Suprapubic skin (tissue), 4 donors: ENCODE measurements around the gene CAVIN4. TPM values are rescaled to one million over a fixed set of nuclear protein-coding genes. Genes with fewer than 3 reads are reported as not detected.

ENCODE experiments used
- DNase-seq, 2 donors: peaks; one replicate each; pipeline ENCODE4 v3.0.0-alpha.2; 2019; ENCODE audit warnings: low spot score in 2 of 2
- H3K27ac ChIP-seq: fragments of 200-600 bp; sonication (generic); one replicate; pipeline ENCODE4 v1.5.1; 2019
- H3K27me3 ChIP-seq: fragments of 200-600 bp; sonication (generic); one replicate; pipeline ENCODE4 v1.5.1; 2019
- H3K36me3 ChIP-seq: fragments of 200-600 bp; sonication (generic); one replicate; pipeline ENCODE4 v1.5.1; 2019
- H3K4me1 ChIP-seq: fragments of 200-600 bp; sonication (generic); one replicate; pipeline ENCODE4 v1.5.1; 2019
- H3K4me3 ChIP-seq: fragments of 200-600 bp; sonication (generic); one replicate; pipeline ENCODE4 v1.5.1; 2019; ENCODE audit warnings: mild to moderate bottlenecking
- H3K9me3 ChIP-seq: fragments of 200-600 bp; sonication (generic); one replicate; pipeline ENCODE4 v1.5.1; 2019
- CTCF ChIP-seq, 2 donors: fragments of 200-600 bp in 1 of 2; fragments of 450-650 bp in 1 of 2; sonication (generic) in 1 of 2; IDR thresholded peaks; one replicate each; pipeline ENCODE4 v1.5.1; 2016 to 2019; ENCODE audit warnings: antibody characterized with exemption in 2 of 2, mild to moderate bottlenecking in 1 of 2, moderate library complexity in 1 of 2
- EP300 ChIP-seq: sonication (generic); formaldehyde crosslinking; IDR thresholded peaks from one replicate; pipeline ENCODE4 v1.6.1; 2017; ENCODE audit warnings: antibody characterized with exemption
- POLR2A ChIP-seq, 2 donors: fragments of 450-650 bp; IDR thresholded peaks; one replicate each; pipeline ENCODE4 v1.6.1; 2017; ENCODE audit warnings: antibody characterized with exemption in 2 of 2, mild to moderate bottlenecking in 2 of 2, moderate library complexity in 2 of 2
- POLR2AphosphoS5 ChIP-seq, 3 donors: sonication (generic); formaldehyde crosslinking; IDR thresholded peaks; one replicate each; pipeline ENCODE4 v1.6.1; 2017; ENCODE audit warnings: antibody characterized with exemption in 3 of 3
- WGBS: methylation state at CpG from one replicate; pipeline ENCODE4 v1.1.5; 2018; 5-methylcytosine and 5-hydroxymethylcytosine counted together
- total RNA-seq, 4 donors: library from RNA; depleted of rRNA; stranded (reverse); fragments of >200 nt; gene quantifications; one replicate each; pipeline ENCODE4 v1.1.0, GENCODE V29; 2016

The CAVIN4 gene
- total RNA-seq = under 1 TPM in 1 of 4 donors, not detected in 3; 0.16 TPM

GRCh38 chr9:100577776-100578448, at the start of gene CAVIN4:
Gene CAVIN4 (plus strand): TSS chr9:100578079. CDS start chr9:100578144, 65 bp downstream.
- no peak for DNase-seq
- H3K36me3 ChIP-seq = no peaks in the 10 kb centered on the region
- H3K27ac ChIP-seq = no peak within 1 kb of the TSS
- no peaks in the 10 kb centered on the region for H3K4me1 ChIP-seq
- no peak within 1 kb of the TSS for H3K4me3 ChIP-seq
- 89% methylated on average over 10 of the region's 10 CpGs for WGBS
- H3K9me3 ChIP-seq = no peaks in the 10 kb centered on the region
- no peaks in the 10 kb centered on the region for H3K27me3 ChIP-seq
- TF ChIP-seq POLR2AphosphoS5 (IDR thresholded peaks at IDR 0.05) (no peak), EP300 (no peak), CTCF (IDR thresholded peaks at IDR 0.05) (no peak), POLR2A (IDR thresholded peaks at IDR 0.05) (no peak)

GRCh38 chr9:100534401-100534800, 43.5 kb upstream of the CAVIN4 start:
- Histone ChIP-seq H3K4me1 (no peaks in the 10 kb centered on the region), H3K9me3 (no peaks in the 10 kb centered on the region), H3K4me3 (no peak overlapping the region), H3K36me3 (no peaks in the 10 kb centered on the region), H3K27me3 (no peaks in the 10 kb centered on the region), H3K27ac (no peak overlapping the region)
- 78% methylated on average over 4 of the region's 4 CpGs for WGBS
- TF ChIP-seq POLR2AphosphoS5 (IDR thresholded peaks at IDR 0.05) (no peak), CTCF (IDR thresholded peaks at IDR 0.05) (no peak), EP300 (no peak), POLR2A (IDR thresholded peaks at IDR 0.05) (no peak)
- no peak for DNase-seq

- Histone ChIP-seq H3K4me1 (no peaks in the 10 kb centered on the region), H3K4me3 (no peak overlapping the region), H3K9me3 (no peaks in the 10 kb centered on the region), H3K27ac (no peak overlapping the region), H3K27me3 (no peaks in the 10 kb centered on the region), H3K36me3 (no peaks in the 10 kb centered on the region)
- 97% methylated on average over 9 of the region's 12 CpGs for whole genome bisulfite sequencing
- DNase-seq = no peak
- TF ChIP-seq EP300 (no peak), POLR2A (IDR thresholded peaks at IDR 0.05) (no peak), POLR2AphosphoS5 (IDR thresholded peaks at IDR 0.05) (no peak), CTCF (IDR thresholded peaks at IDR 0.05) (no peak)
Observed at GRCh38 chr9:100540327-100540726, 37.6 kb upstream of the CAVIN4 start.

GRCh38 chr9:100549048-100549447, 28.8 kb upstream of the CAVIN4 start:
- H3K36me3 ChIP-seq = no peaks in the 10 kb centered on the region
- no peaks in the 10 kb centered on the region for H3K9me3 ChIP-seq
- no peaks in the 10 kb centered on the region for H3K4me1 ChIP-seq
- H3K27me3 ChIP-seq = no peaks in the 10 kb centered on the region
- H3K4me3 ChIP-seq = no peak overlapping the region
- DNase-seq = no peak
- no peak overlapping the region for H3K27ac ChIP-seq
- TF ChIP-seq POLR2AphosphoS5 (IDR thresholded peaks at IDR 0.05) (no peak), EP300 (no peak), POLR2A (IDR thresholded peaks at IDR 0.05) (no peak), CTCF (IDR thresholded peaks at IDR 0.05) (no peak)
- 87% methylated on average over 5 of the region's 5 CpGs for WGBS

GRCh38 chr9:100554935-100555401, 22.9 kb upstream of the CAVIN4 start:
- H3K9me3 ChIP-seq = no peaks in the 10 kb centered on the region
- TF ChIP-seq EP300 (no peak), POLR2A (IDR thresholded peaks at IDR 0.05) (no peak)
- no peak overlapping the region for H3K27ac ChIP-seq
- H3K4me3 ChIP-seq = no peak overlapping the region
- 35% methylated on average over 2 of the region's 2 CpGs for WGBS
- H3K27me3 ChIP-seq = no peaks in the 10 kb centered on the region
- no peaks in the 10 kb centered on the region for H3K36me3 ChIP-seq
- no peaks in the 10 kb centered on the region for H3K4me1 ChIP-seq
- DNase-seq = no peak
